ENCODE results near the gene PLCB4.

PLCB4 gene

DNA sequence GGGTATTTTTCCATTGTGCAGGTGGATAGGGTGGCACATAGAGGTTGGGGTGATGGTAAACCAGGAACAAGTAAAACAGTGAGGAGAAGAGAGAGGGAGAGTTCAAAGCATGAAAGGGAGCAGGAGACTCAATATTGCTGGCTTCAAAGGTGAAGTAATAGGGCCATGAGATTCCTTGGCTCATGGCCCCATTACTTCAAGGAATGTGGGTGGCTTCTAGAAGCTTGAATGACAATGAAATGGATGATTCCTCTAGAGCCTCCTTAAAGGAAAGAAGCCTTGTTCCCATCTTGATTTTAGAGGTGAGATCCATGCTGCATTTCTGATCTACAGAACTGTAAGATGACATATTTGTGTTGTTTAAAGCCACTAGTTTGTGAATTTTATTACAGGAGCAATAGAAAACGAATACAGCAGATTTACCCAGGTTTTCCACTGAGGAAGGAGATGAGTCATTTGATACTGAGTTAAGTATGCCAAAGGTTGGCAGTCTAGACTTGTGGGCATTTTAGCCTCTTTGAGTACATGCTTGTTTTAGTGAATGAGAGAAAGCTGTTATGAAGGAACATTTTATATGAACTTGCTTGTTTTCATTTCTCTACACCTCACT lies 110.4 kb downstream of the PLCB4 start:
- no peak for DNase-seq (ENCODE audit: low spot score)

DNA sequence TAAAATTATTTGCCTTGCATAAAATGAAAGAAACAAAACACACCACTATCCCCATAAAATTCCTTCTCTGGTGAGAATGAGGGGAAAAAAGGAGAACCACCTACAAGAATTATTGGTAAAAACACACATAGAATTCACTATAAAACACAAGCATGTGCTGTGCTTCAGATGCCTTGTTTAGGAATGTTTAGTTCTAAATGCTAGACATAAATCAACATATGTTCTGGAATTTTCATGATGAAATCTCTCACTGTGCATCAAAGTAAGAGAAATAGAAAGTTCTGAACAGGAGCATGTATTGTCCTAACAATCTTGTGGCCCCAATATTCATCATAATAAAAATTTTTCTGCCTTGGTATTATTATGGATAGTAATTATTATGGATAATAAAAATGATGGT lies 111.0 kb downstream of the PLCB4 start:
- DNase-seq (ENCODE audit: low spot score) = no peak

DNA sequence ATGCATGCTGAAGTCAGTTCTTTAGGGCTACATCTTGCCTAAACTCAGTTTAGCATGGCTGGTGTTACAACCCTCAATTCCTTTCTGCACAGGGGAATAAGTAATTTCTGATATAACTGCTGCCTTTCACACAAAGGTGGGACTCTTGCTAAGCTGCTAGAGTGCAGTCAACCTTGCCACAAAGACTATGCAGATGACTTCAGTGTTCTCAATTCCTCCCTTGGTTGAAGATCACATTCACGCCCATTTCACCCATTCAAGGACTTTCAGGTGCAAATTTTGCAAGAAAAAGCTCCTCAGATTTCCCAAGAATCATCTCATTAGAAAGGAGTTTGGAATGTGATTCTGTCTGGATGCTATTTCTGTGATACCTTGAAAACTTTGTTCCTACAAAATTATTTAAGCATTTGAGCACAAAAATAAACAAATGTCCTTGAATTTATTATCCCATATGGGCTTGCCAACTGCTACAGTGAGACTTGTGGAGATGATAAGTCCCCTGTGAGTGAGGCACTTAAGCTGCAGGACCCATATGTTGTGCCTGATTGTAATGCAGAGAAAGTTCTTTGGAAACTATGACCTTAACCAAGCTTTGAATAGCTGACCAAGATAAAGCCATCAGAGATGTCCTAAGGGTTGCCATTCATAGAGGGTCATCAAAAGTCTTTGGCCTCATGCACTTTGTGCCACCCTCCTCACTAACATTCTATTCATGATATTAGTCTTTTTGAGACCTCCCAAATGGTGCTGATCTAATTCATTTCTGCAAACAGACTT lies 111.8 kb downstream of the PLCB4 start:
- DNase-seq (ENCODE audit: low spot score) = no peak

DNA sequence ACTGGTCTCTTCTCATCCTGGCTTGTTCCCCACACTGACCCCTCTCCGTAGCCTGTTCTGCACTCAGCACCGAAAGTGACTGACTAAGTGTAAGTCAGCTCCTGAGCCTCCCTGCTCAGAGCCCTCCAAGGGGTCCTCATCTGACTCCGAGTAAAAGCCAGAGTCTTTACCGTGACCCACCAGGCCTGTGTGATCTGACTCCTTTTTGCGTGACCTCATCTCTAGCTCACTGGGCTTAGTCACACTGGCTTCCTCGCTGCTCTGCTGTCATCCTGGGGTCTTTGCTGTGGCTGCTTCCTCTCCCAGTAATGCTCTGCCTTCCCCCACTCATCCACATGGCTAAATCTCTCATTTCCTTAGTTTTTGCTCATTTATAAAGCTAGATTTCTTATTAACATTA lies 116.6 kb downstream of the PLCB4 start:
- DNase-seq (ENCODE audit: low spot score) = no peak

DNA sequence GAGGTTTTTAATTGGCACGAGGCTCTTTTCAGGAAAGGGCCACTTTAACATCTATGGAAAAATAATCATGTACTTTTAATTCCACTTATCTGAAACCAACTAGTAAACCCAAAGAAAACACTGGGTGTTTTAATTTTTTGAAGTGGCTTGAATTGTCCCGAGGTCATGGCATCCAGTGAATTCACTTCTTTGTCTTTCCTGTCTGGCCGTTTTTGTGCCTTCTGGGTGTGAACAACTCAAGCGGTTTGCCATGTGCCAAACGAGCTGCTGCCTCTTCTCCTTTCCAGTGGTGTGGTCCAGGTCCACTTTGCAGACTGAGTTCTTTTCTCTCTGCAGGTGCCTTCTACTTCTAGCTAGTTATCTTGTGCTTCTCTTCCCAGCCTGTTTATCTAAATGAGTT lies 117.5 kb downstream of the PLCB4 start:
- no peak for DNase-seq (ENCODE audit: low spot score)

DNA sequence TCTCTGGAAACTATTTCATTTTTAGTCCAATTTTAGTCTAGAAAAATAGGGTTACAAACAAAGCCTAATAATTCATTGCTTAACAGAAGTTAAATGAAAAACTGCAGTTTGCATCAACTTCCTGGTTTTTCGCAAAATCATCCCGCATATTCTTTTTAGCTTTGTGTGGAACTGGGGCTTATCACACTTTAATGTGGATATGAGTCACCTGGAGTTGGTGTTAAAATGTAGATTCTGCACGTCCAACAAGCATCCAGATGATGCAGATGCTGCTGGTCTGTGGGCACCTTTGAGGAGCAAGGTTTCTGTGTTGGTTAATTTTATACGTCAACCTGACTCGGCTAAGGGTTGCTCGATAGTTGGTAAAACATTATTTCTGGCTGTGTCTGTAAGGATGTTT lies 126.1 kb downstream of the PLCB4 start:
- DNase-seq (ENCODE audit: low spot score) = no peak

DNA sequence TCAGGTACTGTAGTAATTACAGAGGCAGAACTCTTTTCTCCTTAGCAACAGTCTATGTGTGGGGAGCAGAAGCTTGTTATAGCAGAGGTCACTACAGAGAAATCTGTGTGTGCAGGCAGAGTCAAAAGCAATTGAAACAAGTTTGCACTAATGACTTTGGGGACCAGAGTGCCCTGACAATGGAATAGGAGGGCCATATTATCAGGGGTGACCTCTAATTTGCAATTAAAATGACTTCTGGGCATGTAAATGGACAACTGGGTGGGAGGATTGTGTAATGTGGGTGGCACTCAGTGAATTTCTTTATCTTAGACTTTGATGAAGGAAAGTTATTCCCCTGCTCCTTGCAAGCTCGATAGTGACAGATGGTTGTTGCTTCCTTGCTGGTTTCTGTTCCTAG lies 127.2 kb downstream of the PLCB4 start:
- DNase-seq (ENCODE audit: low spot score) = no peak

DNA sequence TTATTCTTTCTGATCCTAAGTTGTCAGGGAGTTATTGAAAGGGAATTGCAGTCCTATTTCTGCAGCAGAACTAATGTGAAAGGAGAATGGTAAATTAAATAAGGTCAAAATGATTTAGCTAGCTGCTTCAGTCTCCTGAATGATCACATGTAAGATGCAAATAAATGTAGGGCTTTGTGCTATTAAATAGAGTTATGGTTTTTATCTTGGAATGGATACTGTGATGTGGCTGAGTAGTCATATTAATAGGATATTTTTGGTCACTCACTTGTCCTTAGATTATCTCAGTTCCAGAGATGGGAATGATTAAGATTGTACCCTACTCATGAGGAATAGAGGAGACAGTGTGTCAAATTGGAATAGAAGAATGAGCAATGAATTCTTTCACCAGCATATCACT lies 129.6 kb downstream of the PLCB4 start:
- DNase-seq (ENCODE audit: low spot score) = no peak

DNA sequence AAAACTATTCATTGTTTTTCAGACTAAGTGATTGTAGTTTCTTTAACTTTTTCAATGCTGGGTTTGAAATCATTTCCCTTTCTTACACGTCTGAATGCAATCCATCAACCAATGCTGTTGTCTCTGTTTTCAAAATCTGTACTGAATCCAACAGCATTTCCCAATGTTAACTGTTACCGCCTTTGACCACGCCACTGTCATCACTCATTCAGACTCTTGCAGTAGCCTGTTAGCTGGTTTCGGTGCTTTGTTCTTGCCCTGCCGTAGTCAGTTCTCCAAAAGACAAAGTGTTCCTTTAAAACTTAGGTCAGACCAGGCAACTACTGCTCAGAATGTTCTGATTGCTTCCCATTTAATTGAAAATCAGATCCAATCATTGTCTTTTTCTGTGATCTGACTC lies 131.3 kb downstream of the PLCB4 start:
- DNase-seq (ENCODE audit: low spot score) = no peak

DNA sequence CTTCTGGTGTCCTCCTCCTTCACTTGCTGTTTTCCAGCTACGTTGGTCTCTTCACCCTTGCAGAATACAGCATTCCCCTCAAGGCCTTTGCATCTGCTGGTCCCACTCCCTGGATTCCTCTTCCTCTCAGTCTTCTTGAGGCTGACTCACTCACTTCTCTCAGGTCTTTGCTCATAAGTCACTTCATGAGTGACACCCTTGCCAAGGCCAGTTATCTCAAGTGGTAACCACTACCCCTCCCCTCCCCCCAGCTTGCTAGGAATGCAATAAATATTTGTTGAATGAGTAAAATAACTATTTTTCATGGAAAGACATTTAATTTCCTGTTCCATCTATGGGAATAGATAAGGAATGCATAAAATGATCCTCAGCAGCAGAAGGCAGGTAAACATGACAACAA lies 131.7 kb downstream of the PLCB4 start:
- no peak for DNase-seq (ENCODE audit: low spot score)

DNA sequence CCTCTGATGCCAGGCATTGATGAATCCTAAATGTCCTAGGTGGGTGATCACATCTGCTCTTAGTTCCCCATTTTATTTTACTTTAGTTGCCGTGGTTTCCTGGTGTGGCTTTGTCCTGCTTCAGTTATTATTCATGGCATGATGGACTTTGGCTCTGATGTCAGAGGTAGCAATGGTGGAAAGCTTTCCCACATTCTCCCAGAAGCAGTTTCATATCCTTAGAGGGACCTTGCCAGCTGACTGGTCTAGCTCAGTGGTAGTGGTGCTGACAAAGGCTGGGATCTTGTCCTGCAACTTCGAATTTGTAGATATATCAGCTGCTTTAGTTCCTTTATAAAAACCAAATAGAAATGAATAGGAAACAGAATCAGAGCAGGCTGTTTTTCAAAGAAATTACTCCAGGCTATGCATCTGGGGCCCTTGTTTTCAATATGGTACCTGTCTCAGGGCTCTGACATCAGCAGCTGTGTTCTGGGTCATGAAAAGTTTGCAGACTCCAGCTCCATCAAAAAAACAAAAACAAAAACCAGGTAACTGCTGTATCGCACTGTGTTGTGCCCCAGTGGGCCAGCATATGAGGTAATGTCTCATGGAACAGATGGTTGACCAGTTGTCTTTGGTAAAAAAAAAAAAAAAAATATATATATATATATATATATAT lies 133.7 kb downstream of the PLCB4 start:
- no peak for DNase-seq (ENCODE audit: low spot score)

DNA sequence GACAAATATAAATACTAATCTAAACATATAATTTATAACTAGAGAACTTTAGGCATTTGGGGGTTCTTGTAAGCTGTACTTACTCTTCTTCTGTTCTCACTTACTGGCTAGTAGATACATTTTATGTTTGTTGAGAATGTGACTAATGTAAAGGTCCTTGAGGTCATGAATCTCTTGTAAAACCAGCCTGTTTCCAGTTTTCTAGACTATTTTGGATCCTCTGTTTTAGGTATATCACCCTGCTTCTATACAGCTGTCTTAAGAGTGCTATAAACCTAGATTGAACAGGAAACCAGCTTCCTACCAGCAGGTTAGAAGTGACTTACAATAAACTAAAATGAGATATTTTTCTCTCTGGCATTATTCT lies 134.2 kb downstream of the PLCB4 start:
- no peak for DNase-seq (ENCODE audit: low spot score)

DNA sequence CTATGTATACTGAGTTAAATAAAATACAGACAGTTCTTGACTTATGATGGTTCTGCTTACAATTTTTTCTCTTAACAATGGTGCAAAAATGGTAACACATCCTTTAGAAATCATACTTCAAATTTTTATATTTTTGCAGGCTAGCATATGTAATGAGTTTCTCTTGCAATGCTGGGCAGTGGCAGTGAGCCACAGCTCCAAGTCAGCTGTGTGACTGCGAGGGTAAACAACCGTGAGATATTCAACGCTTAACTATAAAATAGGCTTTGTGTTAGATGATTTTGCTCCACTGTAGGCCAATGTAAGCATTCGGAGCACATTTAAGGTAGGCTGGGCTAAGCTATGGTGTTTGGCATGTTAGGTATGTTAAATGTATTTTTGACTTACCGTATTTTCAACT lies 136.1 kb downstream of the PLCB4 start:
- DNase-seq (ENCODE audit: low spot score) = no peak

DNA sequence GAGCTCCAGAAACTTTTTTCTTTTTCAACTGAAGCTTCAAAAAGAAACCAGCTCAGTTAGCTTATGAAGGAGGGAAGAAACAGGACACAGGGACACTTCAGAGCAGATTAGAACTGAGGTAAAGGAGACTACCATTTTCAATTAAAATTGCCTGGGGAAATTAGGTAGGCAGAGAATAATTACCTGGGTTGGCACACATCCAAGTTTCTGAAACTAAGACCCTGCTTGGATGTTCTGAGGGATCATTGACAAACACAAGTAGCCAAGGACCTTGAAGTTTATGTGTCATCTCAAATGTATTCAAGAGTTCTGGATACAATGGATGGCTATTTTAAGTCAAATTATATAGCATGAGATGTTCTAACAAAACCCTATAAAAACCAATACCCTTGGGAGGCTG lies 137.6 kb downstream of the PLCB4 start:
- DNase-seq (ENCODE audit: low spot score) = no peak

DNA sequence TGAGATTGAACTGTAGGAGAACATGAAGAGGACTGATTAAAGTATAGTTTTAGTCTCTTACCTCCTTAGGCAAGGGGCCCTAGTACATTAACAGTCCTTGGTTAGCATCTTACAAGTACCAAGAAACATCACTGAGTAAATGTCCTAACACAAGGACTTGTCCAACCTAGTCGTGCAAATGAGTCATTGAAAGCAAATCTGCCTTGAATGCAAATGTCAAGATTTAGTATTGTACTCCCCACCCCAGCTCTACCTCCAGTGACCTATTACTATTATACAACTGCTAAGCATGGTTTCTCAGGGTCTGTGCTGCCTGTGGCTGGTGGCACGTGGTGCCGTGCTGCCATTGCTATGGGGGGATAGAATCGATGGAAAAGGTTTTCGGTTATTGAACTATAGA lies 138.4 kb downstream of the PLCB4 start:
- no peak for DNase-seq (ENCODE audit: low spot score)

DNA sequence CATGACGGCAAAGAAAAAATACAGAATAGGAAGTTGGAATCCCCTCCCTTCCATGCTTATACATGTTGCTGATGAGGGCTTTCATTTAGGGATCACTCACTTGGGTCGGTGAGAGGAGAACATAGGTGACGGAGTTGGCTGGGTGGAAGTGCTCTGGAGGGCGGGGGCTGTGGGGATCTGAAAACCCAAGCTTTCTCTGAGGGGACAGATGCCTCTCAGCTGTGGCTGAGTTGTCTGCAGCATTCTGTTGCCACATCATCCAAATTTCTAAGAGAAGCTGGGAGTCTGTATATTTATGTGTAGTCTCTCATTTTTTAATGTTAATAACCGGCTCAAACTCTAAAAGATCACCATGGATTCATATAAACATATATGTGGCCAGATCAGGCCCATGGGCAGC lies 141.5 kb downstream of the PLCB4 start:
- DNase-seq (ENCODE audit: low spot score) = no peak

DNA sequence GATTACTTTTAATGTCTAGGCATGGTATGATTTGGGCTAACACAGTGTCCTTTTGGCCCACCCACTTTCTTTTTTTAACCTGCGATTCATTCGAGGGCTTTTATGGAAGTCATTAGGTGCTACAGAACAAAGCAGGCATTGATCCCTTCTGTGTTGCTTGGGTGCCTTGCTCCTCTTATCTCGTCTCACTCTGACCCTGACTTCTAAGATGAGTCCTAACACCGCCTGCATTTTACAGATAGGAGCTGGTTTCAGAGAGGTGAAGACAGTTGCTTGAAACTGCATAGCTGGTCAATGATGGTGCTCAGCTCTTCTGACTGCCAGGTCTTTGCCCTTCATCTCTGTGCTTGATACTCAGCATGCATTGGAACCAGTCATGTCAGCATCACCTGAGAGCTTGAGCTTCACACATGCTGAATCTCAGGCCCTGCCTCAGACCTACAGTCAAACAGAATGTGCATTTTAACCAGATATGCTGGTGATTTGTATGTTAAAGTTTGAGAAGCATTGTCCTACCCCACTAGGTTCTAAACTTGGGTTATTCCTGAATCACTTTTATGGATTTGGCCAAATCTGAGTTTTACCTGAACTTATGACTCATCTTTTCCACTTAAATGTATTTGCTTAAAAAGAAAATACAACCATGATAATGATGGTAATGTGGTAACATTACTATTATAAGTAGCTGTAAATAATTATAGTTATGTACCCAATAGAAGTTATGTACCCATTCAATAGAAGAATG lies 142.3 kb downstream of the PLCB4 start:
- DNase-seq (ENCODE audit: low spot score) = no peak

DNA sequence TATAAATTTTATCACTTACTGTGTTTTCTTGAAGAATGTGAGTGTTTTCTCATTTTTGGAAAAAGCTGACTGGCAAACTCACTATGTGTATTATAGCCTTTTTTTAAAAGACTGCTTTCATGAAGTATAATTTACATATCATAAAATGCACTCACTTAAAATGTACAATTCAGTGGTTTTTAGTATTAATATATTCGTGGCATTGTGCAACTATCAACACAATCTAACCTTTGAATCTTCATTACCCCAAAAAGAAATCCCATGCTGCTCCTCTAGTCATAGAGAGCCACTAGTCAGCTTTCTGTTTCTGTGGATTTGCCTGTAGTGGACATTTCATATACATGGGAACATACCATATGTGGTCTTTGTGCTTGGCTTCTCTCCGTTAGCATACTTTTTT lies 143.8 kb downstream of the PLCB4 start:
- DNase-seq (ENCODE audit: low spot score) = no peak

DNA sequence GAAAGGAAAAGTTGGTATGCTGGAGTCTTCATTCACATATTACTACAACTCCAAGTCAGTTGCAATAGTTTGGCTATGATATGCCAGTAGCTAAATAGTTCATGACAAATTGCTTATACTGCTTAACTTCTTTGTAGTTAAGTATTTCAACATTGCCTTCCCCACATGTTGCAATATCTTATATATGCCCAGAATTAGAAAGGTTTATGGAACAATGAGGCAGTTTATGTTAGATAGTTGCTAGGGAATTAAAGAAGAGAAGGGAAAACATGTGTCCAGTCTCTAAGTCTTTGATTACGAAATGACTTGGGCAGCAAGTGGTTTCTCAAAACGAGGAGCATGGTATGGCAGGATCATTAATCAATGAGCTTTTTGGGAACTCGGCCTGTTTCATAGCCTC lies 145.8 kb downstream of the PLCB4 start:
- no peak for DNase-seq (ENCODE audit: low spot score)

DNA sequence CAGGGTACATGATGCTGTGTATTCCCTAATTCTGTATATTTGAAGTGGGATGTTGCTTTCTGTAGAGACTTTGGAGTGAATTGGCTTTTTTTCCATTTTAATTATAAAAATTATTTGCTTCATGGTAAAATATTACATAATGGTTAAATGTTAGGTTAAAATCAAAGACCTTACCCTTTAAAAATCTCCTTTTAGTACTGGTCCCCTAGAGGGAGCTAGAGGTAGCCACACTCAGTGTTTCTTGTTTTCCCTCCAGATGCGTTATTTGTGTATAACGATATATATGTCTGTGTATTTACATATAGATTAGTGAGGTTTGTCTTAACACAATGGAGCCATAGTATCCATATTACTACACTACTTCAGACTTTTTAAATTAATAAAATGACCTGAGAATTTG lies 146.7 kb downstream of the PLCB4 start:
- no peak for DNase-seq (ENCODE audit: low spot score)

DNA sequence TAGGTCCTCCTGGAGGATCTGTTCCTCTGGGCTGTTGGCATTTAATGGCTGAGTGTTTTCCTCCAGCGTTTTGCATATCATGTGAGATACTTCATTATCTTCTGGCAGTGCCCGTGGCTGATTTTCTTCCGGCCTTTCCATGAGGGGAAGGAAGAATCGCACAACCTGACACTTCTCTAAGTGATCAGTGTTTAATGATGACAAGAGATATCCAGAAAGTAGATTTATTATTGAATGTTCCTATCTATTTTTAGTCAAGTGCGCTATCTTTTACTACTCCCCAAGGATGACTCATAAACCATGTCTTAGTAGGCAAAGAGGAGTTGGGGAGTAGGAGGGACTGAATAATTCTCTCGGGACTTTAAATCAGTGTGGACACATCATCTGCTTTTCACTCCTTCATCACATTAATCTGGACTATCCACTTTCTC lies 149.7 kb downstream of the PLCB4 start:
- DNase-seq (ENCODE audit: low spot score) = no peak

DNA sequence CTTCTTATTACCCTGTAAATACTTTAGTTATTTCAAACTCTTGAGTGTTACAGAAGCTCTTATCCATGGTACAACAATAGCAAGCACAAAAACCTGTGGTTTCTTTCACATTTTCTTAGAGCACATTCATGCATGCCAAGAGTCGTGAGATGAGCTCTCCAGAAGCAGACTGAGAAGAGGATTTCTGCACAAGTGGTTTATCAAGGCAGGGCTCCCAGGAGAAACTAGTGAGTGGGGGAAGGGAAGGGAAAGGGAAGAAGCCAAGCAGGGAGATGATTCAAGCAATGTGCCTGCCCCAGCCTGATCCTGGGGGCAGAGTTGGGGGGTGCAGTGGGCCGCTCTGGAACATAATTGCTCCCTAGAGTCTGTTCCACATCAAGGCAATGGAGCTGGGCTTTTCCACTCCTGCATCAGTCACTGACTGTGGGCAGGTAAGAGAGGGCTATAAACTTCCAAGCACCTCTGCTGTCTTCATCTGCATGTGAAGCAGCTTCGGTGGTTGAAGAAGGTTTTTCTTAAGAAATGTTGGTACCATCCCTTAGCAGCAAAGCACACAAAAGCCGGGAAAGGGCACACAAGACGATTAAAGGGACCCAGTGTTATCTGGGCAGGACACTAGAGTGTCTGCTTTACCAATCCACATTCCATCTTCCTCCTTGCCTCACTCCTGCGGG lies 152.1 kb downstream of the PLCB4 start:
- DNase-seq (ENCODE audit: low spot score) = no peak
